ENCODE data around the gene TIGAR. TPM values are rescaled to one million over a fixed set of nuclear protein-coding genes. Genes with fewer than 3 reads are reported as not detected.
A peak's percentile ranks its signal among the peaks of the same experiment; 100 is the strongest.

Gene TIGAR
- total RNA-seq, 1 donor from 2014 or later = 18.1 TPM

DNA sequence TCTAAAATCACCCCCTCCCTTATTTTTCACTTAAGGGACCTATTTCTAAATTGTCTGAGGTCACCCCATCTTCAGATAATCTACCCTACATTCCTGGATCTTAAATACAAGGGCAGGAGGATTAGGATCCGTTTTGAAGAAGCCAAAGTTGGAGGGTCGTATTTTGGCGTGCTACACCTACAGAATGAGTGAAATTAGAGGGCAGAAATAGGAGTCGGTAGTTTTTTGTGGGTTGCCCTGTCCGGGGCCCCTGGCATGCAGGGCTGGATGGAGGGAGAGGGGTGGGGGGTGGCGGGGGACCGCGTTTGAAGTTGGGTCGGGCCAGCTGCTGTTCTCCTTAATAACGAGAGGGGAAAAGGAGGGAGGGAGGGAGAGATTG, 47.8 kb upstream of the TIGAR start:
- Mint-ChIP-seq H3K9me3 (no peaks in the 10 kb centered on the region), H3K27ac (peak overlapping the region; percentile 88), H3K4me3 (peak overlapping the region; percentile 97), H3K27me3 (ENCODE audit: insufficient read depth, low read depth) (peaks cover 24% of the 10 kb centered on the region), H3K36me3 (peaks cover 21% of the 10 kb centered on the region), H3K4me1 (peaks cover 46% of the 10 kb centered on the region)
- Histone ChIP-seq H3K36me3 (peaks cover 7% of the 10 kb centered on the region), H3K27ac (no peak overlapping the region), H3K4me1 (peaks cover 24% of the 10 kb centered on the region), H3F3A (ENCODE audit: low read depth) (peaks cover 50% of the 10 kb centered on the region), H4K20me1 (ENCODE audit: low read depth) (peaks cover 27% of the 10 kb centered on the region), H3K79me2 (ENCODE audit: low read depth) (peaks cover 32% of the 10 kb centered on the region), H3K4me2 (peak overlapping the region; percentile 80), H3K9me3 (ENCODE audit: low read depth) (no peaks in the 10 kb centered on the region), H3K27me3 (peaks cover 84% of the 10 kb centered on the region), H2AFZ (replicated peaks) (no peak overlapping the region), H3K4me3 (peak overlapping the region; percentile 82), H3K9ac (no peak overlapping the region)
- no peak for TF ChIP-seq EZH2 (IDR thresholded peaks at IDR 0.05)
- TF ChIP-seq, protein P1, sequence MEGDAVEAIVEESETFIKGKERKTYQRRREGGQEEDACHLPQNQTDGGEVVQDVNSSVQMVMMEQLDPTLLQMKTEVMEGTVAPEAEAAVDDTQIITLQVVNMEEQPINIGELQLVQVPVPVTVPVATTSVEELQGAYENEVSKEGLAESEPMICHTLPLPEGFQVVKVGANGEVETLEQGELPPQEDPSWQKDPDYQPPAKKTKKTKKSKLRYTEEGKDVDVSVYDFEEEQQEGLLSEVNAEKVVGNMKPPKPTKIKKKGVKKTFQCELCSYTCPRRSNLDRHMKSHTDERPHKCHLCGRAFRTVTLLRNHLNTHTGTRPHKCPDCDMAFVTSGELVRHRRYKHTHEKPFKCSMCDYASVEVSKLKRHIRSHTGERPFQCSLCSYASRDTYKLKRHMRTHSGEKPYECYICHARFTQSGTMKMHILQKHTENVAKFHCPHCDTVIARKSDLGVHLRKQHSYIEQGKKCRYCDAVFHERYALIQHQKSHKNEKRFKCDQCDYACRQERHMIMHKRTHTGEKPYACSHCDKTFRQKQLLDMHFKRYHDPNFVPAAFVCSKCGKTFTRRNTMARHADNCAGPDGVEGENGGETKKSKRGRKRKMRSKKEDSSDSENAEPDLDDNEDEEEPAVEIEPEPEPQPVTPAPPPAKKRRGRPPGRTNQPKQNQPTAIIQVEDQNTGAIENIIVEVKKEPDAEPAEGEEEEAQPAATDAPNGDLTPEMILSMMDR (IDR thresholded peaks at IDR 0.05) = no peak
- no peak for TF ChIP-seq EZH2phosphoT487 (IDR thresholded peaks at IDR 0.05)
- no peak for DNase-seq (ENCODE audit: low spot score)

DNA sequence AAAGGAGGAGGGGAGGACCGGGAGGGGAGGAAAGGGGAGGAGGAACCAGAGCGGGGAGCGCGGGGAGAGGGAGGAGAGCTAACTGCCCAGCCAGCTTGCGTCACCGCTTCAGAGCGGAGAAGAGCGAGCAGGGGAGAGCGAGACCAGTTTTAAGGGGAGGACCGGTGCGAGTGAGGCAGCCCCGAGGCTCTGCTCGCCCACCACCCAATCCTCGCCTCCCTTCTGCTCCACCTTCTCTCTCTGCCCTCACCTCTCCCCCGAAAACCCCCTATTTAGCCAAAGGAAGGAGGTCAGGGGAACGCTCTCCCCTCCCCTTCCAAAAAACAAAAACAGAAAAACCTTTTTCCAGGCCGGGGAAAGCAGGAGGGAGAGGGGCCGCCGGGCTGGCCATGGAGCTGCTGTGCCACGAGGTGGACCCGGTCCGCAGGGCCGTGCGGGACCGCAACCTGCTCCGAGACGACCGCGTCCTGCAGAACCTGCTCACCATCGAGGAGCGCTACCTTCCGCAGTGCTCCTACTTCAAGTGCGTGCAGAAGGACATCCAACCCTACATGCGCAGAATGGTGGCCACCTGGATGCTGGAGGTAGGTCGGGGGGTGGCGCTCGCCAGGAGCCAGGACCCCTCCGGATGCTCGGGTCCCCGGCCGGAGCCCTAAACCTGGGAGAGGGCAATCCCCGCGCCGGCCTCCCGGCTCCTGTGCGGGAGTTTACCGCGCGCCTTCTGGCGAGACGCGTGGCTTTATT, 47.2 kb upstream of the TIGAR start, which contains the start of gene CCND2:
Gene CCND2 (plus strand): TSS at position 111 of the 744 bp plus-strand sequence. CDS start 279 bp downstream, at position 390.
- Histone ChIP-seq H3K4me1 (peaks cover 18% of the 10 kb centered on the region), H3K4me3 (peak within 1 kb of the TSS; percentile 82), H3K9me3 (ENCODE audit: low read depth) (no peaks in the 10 kb centered on the region), H4K20me1 (ENCODE audit: low read depth) (peaks cover 33% of the 10 kb centered on the region), H3F3A (ENCODE audit: low read depth) (peaks cover 45% of the 10 kb centered on the region), H3K79me2 (ENCODE audit: low read depth) (peaks cover 38% of the 10 kb centered on the region), H3K36me3 (peaks cover 7% of the 10 kb centered on the region), H3K4me2 (peak within 1 kb of the TSS; percentile 80), H2AFZ (replicated peaks) (no peak within 1 kb of the TSS), H3K9ac (peak within 1 kb of the TSS; percentile 85), H3K27ac (no peak within 1 kb of the TSS), H3K27me3 (peaks cover 78% of the 10 kb centered on the region)
- H3K36me3 Mint-ChIP-seq = peaks cover 25% of the 10 kb centered on the region
- peak within 1 kb of the TSS; percentile 97 for H3K4me3 Mint-ChIP-seq
- no peaks in the 10 kb centered on the region for H3K9me3 Mint-ChIP-seq
- DNase-seq (ENCODE audit: low spot score) = peak; percentile 92
- TF ChIP-seq EZH2 (IDR thresholded peaks at IDR 0.05) (no peak), EZH2phosphoT487 (IDR thresholded peaks at IDR 0.05) (no peak)
- TF ChIP-seq, protein P1 (IDR thresholded peaks at IDR 0.05) = peak; percentile 11
- peaks cover 19% of the 10 kb centered on the region for H3K27me3 Mint-ChIP-seq (ENCODE audit: insufficient read depth, low read depth)
- peaks cover 46% of the 10 kb centered on the region for H3K4me1 Mint-ChIP-seq
- H3K27ac Mint-ChIP-seq = peak within 1 kb of the TSS; percentile 97

DNA sequence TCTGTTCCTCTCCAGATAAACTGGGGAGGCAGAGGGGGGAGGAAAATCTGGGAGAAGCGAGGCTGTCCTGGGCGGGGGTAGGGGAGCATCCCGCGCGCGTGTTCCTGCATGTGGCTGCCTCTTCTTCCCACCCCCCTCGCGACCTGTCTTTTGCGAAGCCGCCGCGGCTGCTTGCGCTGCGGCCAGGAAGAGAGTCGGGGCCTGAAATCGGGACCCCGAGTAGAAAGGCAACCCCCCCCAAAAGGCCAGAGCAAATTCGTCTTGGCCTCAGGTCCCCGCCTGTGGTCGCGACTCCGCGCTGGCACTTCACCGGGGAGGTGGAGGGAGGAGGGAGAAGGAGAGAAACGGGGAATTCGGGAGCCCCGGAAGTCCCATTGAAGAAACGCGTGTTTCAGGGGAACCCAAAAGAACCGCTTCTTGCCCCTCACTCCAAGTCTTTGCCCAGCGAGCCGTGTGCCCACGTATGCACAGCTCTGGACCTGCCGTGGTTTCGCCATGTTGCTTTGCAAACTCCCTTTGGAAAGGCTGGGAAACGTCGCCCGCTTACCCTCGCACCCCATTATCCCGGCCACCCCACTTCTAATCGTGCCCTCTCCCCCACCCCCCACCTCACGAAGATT, 46.5 kb upstream of the TIGAR start:
- Histone ChIP-seq H3K79me2 (ENCODE audit: low read depth) (peaks cover 45% of the 10 kb centered on the region), H3K4me1 (peaks cover 18% of the 10 kb centered on the region), H3K27ac (no peak overlapping the region), H3K9ac (peak overlapping the region; percentile 85), H3F3A (ENCODE audit: low read depth) (peaks cover 41% of the 10 kb centered on the region), H2AFZ (replicated peaks) (no peak overlapping the region), H3K4me2 (peak overlapping the region; percentile 80), H3K4me3 (peak overlapping the region; percentile 82), H4K20me1 (ENCODE audit: low read depth) (peaks cover 39% of the 10 kb centered on the region), H3K9me3 (ENCODE audit: low read depth) (no peaks in the 10 kb centered on the region), H3K27me3 (peaks cover 71% of the 10 kb centered on the region), H3K36me3 (peaks cover 7% of the 10 kb centered on the region)
- Mint-ChIP-seq H3K9me3 (no peaks in the 10 kb centered on the region), H3K27ac (peak overlapping the region; percentile 97), H3K27me3 (ENCODE audit: insufficient read depth, low read depth) (peaks cover 18% of the 10 kb centered on the region), H3K4me1 (peaks cover 52% of the 10 kb centered on the region), H3K4me3 (peak overlapping the region; percentile 97), H3K36me3 (peaks cover 31% of the 10 kb centered on the region)
- no peak for TF ChIP-seq EZH2phosphoT487 (IDR thresholded peaks at IDR 0.05)
- TF ChIP-seq, protein P1 (IDR thresholded peaks at IDR 0.05) = no peak
- no peak for TF ChIP-seq EZH2 (IDR thresholded peaks at IDR 0.05)
- DNase-seq (ENCODE audit: low spot score) = peak; percentile 38

All from neural progenitor cell (in vitro differentiated cells).